ENCODE results near the gene SYPL1.

SYPL1 gene

DNA sequence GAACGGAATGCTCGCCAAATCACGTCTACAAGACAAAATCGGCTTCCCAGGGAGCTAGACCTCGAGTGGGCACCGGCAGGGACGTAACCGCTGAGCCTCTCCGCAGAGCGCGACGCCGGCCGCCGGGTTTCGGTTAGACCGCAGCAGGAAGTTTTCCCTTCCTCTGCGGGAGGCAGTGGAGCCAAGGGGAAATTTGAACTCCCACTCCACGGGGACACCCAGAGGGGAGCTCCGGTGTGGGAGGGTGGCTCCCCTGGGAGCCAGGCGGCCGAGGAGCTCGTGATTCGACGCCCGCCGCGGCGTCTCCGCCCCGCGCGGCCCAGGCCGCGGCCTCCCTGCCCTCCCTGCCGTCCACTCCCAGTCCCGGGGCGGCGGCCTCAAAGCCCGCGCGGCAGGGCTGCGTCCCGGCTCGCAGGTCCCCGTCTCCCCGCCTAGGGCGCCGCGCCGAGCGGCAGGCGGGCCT, 426 bp downstream of the SYPL1 start (continued):
- TF ChIP-seq CTCF (tag by site-specific recombination; IDR thresholded peaks at IDR 0.05) (no peak), GLIS2 (tag by site-specific recombination; IDR thresholded peaks at IDR 0.05) (peak; percentile 95), ZSCAN30 (tag by site-specific recombination; IDR thresholded peaks at IDR 0.05) (peak; percentile 44; the same call in 1 of the 2 replicates), ZNF513 (tag by site-specific recombination; IDR thresholded peaks at IDR 0.05) (no peak), EGR2 (tag by site-specific recombination; IDR thresholded peaks at IDR 0.05; ENCODE audit: low read depth) (peak; percentile 27; the same call in 1 of the 2 replicates), KLF7 (tag by site-specific recombination; IDR thresholded peaks at IDR 0.05; ENCODE audit: borderline replicate concordance) (no peak), ZBTB49 (tag by site-specific recombination; IDR thresholded peaks at IDR 0.05; ENCODE audit: low read depth) (no peak), ZNF221 (tag by site-specific recombination; IDR thresholded peaks at IDR 0.05; ENCODE audit: borderline replicate concordance) (no peak), ZNF423 (tag by site-specific recombination; IDR thresholded peaks at IDR 0.05) (peak; percentile 83), SCRT2 (tag by site-specific recombination; IDR thresholded peaks at IDR 0.05) (no peak), ZNF37A (tag by site-specific recombination; IDR thresholded peaks at IDR 0.05) (no peak), ZNF677 (tag by site-specific recombination; IDR thresholded peaks at IDR 0.05) (0 out of 2 replicates have a peak, but pooled peaks have one; percentile 42), ZXDB (tag by site-specific recombination; IDR thresholded peaks at IDR 0.05) (0 out of 2 replicates have a peak, but pooled peaks have one; percentile 40), ZBTB10 (tag by site-specific recombination; IDR thresholded peaks at IDR 0.05) (no peak), SP2 (tag by site-specific recombination; IDR thresholded peaks at IDR 0.05) (peak; percentile 47), ZNF600 (tag by site-specific recombination; IDR thresholded peaks at IDR 0.05) (no peak; the same call in 1 of the 2 replicates), ZNF670 (tag by site-specific recombination; IDR thresholded peaks at IDR 0.05; ENCODE audit: low read depth) (no peak), ZNF560 (tag by site-specific recombination; IDR thresholded peaks at IDR 0.05; ENCODE audit: borderline replicate concordance) (no peak), ZNF654 (tag by site-specific recombination; IDR thresholded peaks at IDR 0.05; ENCODE audit: low read depth) (no peak), ZNF747 (tag by site-specific recombination; IDR thresholded peaks at IDR 0.05) (no peak), ZNF621 (tag by site-specific recombination; IDR thresholded peaks at IDR 0.05) (no peak), ZFHX2 (tag by site-specific recombination; conservative IDR thresholded peaks at IDR 0.05) (peak; percentile 64), AEBP2 (tag by site-specific recombination; IDR thresholded peaks at IDR 0.05; ENCODE audit: borderline replicate concordance) (no peak), ZNF701 (tag by site-specific recombination; IDR thresholded peaks at IDR 0.05) (no peak), MEIS1 (CRISPR knock-in tag; IDR thresholded peaks at IDR 0.05; ENCODE audit: borderline replicate concordance) (no peak), ZBTB26 (tag by site-specific recombination; optimal IDR thresholded peaks at IDR 0.05) (peak; percentile 52), KLF9 (tag by site-specific recombination; IDR thresholded peaks at IDR 0.05; ENCODE audit: low read depth) (0 out of 2 replicates have a peak, but pooled peaks have one; percentile 8), IKZF3 (tag by site-specific recombination; IDR thresholded peaks at IDR 0.05) (peak; percentile 70)
- TF ChIP-seq, protein P1, sequence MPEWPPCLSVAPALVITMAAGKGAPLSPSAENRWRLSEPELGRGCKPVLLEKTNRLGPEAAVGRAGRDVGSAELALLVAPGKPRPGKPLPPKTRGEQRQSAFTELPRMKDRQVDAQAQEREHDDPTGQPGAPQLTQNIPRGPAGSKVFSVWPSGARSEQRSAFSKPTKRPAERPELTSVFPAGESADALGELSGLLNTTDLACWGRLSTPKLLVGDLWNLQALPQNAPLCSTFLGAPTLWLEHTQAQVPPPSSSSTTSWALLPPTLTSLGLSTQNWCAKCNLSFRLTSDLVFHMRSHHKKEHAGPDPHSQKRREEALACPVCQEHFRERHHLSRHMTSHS (tag by site-specific recombination; IDR thresholded peaks at IDR 0.05) = no peak

Measured in HEK293 (cell line).